ENCODE results near the gene SPINDOC.
"Not testable (repeated sequence)": the region's sequence is repeated elsewhere in the genome, so short reads cannot be mapped to it uniquely, and the experiment has no call there.

Gene SPINDOC, protein sequence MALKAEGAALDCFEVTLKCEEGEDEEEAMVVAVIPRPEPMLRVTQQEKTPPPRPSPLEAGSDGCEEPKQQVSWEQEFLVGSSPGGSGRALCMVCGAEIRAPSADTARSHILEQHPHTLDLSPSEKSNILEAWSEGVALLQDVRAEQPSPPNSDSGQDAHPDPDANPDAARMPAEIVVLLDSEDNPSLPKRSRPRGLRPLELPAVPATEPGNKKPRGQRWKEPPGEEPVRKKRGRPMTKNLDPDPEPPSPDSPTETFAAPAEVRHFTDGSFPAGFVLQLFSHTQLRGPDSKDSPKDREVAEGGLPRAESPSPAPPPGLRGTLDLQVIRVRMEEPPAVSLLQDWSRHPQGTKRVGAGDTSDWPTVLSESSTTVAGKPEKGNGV

DNA sequence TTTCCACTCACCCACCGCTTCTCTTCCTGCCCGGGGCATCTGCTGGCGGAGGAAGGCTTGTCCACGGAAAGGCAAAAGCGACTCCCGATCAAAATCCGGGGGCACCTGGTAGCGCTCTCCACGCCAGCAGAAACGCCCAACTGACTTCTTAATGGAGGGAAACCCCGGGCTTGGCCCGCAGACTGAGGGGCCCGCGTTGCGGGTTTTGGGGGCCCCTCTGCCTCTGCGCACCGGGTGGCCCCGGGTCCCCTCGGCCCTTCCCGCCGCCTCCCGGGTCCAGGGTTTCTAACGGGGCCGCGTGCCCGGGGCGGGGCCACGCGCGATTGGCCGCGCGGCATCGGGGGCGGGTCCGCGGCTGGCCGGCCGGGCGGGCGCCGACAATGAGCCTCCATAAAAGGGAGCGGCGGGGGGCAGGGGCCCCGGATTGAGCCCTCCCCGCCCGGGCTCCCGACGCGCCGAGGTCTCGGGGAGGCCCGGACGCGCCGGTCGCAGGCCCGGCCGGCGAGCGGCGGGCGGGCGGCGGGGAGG lies at the start of gene SPINDOC:
TSS of gene SPINDOC (plus strand) at position 422 of the 528 bp plus-strand sequence. CDS start 231 bp downstream, outside the sequence.
- DNase-seq = peak; percentile 70

DNA sequence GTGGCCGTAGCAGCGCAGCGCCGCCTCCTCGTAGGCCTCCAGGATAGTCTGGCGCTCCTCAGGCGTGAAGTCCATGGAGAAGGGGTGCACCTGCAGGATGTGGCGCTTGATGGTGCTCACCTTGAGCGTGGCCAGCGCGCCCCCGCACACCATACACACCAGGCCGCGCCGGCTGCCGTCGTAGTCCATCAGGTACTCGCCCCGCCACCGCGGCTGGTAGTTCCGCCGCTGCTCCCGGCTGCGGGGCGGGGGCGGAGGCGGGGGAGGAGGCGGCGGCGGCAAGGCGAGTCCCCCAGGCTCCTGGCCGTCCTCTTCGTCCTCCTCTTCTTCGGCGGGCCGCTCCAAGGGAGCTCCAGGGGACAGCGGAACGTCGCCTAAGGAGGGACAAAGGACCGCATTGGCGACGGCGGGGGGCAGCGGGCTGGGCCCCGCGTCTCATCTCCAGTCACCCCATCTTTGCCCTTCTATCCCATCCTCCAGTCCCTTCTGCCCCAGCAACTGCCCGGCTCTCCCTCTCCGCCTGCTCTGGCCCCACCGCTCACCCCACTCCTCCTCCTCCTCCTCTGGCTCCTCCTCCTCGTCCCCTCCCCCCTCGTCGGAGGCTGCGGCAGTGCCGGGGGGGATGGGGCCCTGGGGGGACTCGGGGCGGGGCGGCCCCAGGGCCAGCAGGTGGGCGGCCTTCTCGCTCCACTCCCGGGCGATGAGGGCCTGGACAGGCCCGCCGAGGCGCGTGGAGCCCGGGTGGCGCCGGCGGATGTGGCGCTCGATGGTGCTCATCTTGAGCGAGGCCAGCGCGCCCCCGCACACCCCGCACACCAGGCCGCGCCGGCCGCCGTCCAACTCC lies 49.5 kb upstream of the SPINDOC start:
- DNase-seq = no peak

DNA sequence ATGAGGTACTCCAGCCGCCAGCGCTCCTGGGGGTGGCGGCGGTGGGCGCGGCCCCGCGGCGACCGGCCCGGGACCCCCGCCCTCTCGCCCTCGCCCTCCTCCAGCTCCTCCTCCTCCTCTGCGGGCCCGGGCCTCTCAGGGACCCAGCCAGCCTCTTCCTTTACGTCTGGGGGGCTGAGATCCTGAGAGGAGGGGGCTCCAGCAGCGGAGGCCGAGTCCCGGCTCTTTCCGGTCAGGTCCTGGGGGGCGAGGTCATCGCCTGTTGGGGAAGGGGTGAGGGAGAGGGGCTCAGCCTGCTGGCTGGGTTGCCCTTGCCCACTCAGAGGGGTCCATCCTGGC lies 48.9 kb upstream of the SPINDOC start:
- no peak for DNase-seq

DNA sequence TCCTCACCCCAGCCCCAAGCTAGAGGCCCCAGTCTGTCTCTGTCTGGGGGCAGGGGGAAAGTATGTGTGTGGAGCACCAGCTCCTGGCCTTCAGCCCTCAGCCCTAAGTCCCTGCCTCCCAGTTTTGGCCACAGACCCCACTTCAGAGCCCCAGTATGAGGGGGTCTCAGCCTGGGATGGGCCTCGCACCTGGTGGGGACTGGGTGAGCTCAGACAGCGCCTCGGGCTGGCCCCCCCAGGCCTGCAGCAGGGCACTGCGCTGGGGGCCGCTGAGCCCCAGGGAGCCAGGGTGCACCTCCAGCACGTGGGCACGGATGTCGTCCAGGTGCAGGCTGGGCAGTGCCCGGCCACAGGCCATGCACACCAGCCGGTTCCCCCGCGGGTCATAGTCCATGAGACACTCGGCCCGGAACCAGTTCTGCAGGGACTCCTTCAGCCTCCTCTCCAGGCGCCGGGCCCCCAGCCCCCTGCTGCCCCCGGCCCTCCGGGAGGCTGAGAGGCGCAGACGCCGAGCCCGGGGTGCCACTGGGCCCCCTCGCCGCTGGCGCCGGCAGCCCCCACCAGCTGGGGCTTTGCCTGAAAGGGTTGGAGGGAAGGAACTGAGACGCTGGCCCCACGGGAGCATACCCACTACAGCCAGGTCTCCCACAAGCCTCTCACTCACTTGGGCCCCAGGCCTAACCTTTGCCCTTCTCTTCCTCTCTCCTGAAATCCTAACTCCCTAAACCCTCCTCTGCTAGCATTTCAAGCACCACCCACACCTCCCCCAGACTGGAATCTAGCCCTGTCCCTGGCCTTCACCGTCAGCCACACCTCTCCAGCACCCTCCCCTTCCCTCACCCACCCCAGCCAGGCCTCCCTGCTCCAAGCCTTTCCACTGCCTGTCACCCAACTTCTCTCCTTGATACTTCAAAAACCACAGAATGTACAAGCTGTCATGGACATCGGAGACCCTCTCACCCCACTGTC lies 48.3 kb upstream of the SPINDOC start:
- no peak for DNase-seq

DNA sequence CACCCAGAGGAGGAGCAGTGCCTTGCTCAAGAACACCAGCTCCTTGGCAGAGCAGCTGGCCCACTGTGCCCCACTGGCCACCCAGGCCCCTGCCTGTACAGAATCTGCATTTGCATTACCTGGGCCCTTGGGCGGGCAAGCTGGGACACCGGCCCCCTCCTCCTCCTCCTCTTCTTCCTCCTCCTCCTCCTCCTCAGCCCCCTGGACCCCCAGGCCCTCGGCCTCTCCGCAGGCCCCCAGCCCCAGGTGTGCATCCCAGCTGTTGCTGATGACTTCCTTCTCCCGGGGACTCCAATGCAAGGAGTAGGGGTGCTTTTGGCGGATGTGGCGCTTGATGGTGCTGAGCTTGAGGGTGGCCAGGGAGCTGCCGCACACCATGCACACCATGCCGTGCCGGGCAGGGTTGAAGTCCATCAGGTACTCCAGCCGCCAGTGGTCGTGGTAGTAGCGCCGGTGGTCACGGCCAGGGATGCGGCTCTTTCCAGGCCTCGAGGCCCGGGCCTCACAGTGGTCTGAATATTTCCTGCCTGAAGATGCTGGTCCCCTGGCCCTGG lies 47.5 kb upstream of the SPINDOC start:
- DNase-seq = no peak

DNA sequence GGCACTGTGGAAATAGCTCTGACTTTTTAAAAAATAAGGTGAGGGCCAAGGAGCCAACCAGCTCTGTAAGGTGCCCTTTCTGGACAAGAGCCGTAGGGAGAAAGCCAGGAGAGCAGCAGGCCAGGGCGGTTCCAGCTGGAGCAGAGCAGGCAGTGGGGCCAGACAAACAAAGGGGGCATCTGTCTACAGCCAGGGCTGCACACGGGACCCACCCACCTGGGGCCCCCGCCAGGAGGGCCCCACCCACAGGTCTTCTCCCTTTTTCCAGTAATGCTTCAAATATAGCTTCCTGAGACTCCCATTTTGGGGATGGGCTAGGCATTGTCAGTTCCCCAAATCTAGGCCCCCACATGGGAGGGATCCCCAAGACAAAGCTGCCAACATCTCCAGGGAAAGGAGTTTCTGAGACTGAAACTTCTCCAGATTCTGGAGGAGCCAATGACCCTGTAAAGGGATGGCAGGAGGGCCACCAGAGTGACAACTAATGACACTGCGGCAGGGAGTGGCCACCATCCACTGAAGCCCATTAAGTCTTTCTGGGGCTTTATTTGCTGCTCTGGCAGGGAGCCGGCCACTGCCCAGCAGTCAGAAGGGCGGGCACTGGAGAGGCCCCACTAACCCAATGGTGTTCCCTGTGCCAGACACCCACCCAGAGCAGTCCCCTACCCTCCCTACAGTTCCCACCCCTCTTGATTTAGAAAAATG lies 46.6 kb upstream of the SPINDOC start:
- no peak for DNase-seq

DNA sequence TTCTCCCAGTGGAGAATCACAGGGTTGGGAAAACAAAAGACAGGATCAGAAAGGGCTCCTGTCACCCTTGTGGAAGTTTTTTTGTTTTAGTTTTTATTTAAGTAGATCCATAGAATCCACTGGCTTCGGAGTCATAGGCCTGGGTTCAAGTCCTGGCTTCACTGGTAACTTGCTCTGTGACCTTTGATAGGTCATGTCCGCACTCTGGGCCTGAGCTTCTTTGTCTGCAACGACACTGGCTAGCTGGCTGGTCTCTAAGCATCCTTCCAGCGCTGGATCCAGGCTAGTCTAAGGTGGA lies 46.0 kb upstream of the SPINDOC start:
- no peak for DNase-seq

DNA sequence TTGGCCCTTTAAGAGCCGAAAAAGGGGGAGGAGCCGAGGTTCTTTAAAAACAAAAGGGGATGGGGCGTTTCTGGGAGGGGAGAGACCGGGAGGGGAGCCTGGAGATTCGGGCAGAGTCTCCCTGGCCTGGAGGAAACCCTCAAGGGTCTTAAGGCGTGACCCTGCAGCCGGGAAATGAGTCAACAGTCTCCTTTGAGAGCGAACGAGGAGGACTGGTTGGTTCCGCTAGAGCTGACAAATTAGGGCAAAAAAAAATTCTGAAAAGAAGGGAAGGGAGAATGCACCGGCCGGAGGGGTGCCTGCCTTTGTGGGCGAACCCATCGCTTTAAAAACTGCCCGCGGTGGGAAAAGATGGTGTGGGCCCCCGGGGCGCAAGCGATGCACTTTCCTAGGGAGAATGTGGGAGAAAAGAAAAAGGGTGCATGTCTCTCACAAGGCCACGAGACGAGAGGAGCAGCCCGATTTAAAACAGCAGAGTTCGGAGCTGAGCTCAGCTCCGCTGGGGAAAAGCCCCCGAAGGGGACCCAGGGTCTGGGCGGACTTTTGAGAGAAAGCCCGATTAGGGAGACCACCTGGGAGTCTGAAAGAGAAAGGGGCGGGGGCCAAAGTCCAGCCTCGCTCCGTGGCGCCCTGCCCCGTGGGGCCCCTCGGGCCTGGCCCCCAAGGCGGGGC lies 45.6 kb upstream of the SPINDOC start:
- DNase-seq = peak; percentile 65

DNA sequence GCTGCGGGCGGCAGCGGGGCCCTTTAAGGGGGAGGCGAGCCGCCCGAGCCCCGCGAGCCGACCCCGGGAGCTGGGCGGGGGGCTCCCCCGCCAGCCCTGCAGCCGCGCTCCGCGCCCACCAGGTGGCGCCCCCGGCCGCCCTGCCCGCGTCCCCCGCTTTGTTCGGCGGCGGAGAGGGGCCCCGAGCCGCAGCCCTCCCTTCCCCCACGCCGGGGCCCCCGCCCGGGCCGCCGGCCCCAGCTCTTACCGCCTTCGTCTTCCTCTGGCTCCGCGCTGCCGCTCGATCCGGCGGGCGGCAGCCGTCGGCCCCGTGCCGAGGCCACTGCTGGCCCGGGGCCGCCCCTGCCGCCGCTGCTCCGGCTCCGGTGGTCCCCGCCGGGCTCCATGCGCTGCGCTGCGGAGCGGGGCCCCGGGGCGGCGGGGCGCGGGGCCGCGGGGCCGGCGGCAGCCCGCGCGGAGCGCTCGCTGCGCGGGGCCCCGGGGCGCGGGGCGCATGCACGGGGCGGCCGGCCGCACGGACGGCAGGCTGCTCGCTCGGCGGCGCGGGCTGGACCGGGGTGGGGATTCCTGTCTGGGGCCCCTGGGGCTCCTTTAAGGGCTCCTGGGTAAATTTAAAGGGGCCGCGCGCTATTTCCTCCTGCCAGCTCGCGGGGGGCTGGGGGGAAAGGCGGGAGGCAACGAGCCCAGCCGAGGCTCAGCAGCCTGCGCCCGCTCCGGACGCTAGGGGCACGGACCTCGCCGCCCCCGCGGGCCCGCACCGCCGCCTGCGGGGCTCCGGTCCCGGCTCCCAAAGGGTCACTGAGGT lies 44.8 kb upstream of the SPINDOC start, which contains the start of gene ZFTA:
TSS of gene ZFTA (minus strand) at position 539 of the 805 bp plus-strand sequence. CDS start at position 386, 153 bp downstream.
- DNase-seq = peak; percentile 58

DNA sequence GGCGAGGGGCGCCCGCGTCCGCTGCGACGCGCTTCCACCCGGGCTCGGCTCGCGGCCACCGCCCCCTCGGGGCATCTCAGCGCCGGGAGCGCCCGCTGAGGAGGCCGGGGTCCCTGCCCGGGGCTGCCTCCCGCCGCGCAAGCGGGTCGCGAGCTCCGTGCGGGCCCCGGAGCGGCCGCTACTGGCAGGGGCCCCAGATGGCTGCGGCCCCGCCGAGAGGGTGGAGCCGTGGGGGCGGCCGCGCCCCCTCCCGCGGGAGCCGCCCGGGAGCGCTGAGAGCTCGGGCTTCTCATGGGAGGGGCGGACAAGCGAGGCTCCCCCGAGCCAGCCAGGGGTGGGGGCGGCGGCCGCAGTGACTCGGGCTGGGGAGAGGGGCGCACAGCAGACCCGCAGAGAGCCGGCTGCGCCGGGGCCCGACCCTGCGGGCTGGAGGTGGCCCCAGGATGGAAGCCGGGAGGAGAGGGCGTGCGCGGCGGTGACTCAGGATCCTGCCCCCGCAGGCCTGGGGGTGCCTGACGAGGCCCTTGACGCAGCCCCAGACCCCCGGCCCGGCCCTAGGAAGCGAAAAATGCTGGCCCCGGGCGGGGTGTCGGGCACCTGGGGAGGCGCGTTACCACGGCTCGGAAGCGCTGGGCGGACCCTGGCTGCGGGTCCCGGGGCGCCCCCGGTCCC lies 44.1 kb upstream of the SPINDOC start:
- DNase-seq = no peak

DNA sequence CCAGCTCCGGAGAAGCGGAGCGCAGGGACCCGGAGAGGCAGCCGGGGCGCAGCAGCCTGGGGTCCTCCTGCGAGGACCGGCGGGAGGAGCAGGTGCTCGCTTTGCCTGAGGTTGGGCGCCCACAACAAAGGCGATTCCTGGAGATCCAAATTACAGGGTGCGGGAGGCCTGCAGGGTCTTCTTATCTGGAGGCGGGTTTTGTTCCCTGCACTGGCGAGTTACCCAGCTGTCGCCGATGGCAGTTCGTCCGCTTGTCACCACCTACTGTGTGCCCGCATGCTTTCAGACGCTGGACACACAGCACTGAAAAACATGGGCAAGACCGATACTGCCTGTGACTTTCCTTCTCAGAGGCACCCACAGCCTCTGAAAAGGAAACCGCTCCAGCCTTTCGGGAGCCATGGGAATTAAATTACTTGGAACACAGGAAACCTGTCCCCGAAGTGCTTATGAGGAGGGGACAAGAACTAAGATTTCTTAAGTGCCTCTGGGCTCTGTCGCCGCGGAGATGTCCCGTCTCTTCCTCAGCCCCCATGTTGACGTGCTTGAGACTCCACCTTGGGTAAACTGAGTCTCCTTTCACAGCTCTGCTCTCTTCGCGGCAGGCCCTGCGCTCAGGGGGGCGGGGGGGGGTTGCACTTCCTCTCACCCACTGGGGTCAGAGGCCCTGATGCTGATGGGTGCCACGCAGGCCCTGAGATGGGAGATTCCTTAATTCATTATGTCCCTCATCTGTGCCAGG lies 43.4 kb upstream of the SPINDOC start:
- DNase-seq = peak; percentile 49

DNA sequence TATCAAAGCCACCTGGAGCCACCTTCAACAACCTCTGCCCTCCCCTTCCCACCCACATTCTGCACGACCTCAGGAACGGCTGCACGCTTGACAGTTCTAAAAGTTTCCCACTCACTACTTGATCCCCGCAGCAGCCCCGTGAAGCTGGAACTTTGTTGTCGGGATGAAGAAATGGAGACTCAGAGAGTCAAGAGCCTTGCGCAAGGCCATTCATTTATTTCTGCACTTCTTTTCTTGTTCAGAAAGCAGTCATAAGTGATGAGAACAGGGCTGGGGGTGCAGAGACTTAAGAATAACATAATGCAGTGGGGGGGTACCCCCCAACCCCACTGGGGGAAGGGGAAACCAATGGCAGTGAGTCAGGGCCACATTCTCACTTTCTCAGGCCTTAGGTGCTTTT lies 42.5 kb upstream of the SPINDOC start:
- DNase-seq = no peak

DNA sequence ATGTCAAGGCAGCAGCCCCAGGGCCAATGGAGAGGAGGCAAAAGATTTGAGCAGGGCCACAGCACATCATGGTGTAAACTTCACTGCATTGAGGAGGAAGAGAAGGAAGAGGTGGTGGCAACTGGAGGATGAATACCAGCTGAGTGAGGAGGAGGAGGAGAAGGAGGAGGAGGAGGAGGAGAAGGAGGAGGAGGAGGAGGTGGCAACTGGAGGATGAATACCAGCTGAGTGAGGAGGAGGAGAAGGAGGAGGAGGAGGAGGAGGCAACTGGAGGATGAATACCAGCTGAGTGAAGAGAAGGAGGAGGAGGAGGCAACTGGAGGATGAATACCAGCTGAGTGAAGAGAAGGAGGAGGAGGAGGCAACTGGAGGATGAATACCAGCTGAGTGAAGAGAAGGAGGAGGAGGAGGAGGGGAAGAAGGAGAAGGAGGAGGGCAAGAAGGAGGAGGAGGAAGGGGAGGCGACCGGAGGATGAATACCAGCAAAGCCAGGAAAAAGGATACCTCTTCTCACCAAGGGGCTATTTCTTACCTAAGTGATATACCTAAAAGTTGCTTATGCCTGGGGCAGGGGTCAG lies 41.4 kb upstream of the SPINDOC start:
- DNase-seq = not testable (repeated sequence)

DNA sequence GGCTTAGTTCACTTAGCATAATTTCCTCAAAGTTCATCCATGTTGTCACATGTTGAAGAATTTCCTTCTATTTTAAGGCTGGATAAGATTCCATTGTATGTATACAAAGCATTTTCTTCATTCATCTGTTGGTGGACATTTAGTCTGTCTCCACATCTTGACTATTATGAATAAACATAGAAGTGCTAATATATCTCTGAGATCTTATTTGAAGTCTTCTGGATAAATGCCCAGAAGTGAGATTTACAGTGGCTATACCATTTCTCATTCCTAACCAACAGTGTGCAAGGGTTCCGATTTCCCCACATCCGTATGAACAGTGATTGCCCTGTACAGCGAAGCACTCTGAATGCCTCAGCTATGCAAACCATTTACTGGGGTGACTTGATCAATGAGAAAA lies 38.1 kb upstream of the SPINDOC start:
- DNase-seq = no peak

DNA sequence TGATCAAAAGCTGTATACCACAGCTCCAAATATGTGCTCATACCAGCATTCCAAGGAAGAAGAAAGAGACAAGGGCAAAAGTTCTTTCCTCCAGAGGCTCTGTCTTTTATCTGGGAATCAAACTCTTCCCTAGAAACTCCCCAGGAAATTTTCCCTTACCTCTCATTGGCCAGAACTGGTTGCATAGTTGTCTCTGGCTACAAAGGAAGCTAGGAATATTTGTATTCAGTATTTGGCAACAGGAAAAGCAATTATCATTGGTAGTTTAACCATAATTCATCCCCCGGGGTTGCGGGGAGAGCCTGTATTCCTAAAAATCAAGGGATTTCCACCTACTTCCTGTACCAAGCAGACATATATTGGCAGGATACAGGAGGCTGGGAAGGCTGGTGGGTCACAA lies 34.2 kb upstream of the SPINDOC start:
- DNase-seq = no peak

DNA sequence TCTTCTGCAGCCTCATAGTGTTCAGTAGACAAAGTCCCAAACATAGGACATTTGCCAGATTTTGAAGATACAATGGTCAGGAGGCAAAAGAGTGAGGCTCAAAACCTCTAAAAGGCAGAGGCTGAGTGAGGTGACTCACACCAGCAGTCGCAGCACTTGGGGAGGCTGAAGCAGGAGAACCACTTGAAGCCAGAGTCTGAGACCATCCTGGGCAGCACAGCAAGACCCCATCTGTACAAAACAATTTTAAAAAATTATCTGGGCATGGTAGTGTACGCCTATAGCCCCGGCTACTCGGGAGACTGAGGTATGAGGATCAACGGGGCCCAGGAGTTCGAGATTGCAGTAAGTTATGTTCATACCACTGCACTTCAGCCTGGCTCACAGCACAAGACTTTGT lies 30.5 kb upstream of the SPINDOC start:
- DNase-seq = no peak

DNA sequence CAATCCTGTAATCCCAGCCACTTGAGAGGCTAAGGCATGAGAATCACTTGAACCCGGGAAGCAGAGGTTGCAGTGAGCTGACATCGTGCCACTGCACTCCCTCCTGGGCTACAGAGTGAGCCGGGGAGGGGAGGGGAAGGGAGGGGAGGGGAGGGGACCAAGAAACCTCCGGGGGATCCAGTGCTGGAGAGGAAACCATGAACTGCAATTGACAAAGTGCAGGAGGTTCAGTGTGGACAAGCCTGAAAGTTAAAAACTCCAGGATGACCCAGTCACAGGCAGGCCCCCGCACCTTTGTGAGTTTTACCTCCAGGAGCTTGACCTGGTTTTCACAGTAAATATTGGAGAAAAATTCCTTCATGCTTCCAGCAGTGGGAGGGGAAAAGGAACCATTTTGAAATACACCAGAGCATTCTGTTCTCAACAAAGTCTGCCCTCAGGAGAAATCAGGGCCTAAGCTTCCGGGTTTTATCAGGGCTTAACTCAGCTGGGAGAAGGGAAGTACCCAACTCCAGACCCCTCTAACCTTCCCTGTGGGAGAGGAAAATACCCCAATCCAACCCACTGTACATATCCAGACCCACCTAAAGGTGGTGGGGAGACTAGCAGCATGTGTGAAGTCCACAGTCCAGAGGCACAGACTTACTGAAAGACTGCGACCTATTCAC lies 29.2 kb upstream of the SPINDOC start:
- no peak for DNase-seq

DNA sequence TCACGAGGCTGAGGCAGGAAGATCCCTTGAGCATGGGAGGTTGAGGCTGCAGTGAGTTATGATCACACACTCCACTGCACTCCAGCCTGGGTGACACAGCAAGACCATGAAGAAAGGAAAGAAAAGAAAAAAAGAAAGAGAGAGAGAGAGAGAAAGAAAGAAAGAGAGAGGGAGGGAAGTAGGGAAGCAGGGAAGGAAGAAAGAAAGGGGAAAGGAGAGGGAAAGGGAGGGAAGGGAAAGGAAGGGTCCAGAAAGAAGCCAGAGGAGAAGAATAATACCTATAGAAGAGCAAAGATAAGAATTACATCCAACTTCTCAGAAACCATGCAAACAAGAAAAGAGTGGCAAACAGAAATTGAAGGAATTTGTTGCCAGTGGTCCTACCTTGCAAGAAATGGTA lies 27.4 kb upstream of the SPINDOC start:
- DNase-seq = no peak

Data from NCI-H2227 treated with DMSO at 0.1 percent for 48 hours (cell line).